ENCODE results near the gene SPATA6. TPM values are rescaled to one million over a fixed set of nuclear protein-coding genes. Genes with fewer than 3 reads are reported as not detected.
A peak's percentile ranks its signal among the peaks of the same experiment; 100 is the strongest.

SPATA6 gene
- total RNA-seq, 4 donors from 2014 or later, result 51.3 to 59.1 (median 57.1) TPM

DNA sequence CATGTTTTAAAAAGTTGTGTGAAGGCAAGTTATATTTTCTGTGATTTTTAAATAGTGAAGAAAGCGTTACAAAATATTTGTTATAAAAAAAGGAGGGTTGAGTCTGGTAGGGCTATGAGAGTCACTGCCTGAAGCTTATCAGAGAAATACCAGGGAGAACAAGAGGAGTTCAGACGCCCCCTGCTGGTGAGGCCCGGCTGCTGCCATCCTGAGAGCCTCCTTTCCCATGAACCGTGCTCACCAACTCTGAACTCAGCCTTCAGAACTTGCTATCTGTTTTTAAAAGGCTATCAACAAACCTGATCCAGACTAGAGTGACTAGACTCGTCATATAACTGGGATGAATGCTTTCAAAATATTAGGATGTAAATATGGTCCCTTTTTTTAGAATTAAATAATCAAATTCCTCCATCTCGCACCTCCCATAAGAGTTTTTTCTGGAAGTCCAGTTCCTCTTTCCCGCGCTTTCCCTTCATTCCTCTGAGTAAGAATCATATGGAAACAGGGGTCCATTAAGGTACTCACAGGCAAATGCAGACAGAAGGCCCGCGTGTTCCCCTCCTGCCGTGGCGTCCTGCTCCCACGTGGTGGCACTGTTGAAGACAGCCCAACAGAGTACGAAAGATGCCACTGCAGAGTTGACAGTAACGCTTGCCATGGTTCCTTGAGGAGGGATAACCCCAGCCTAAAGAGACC, 26.2 kb upstream of the SPATA6 start:
- peaks cover 0 to 48% (median 15%) of the 10 kb centered on the region in 4 donors for H3K4me1 ChIP-seq
- peak; percentile 78 to 93 for DNase-seq (ENCODE audit: low spot score in 2 of 2)
- WGBS, 2 donors, result 24 to 25% methylated on average over 15 of the region's 15 CpGs
- TF ChIP-seq, protein P1, sequence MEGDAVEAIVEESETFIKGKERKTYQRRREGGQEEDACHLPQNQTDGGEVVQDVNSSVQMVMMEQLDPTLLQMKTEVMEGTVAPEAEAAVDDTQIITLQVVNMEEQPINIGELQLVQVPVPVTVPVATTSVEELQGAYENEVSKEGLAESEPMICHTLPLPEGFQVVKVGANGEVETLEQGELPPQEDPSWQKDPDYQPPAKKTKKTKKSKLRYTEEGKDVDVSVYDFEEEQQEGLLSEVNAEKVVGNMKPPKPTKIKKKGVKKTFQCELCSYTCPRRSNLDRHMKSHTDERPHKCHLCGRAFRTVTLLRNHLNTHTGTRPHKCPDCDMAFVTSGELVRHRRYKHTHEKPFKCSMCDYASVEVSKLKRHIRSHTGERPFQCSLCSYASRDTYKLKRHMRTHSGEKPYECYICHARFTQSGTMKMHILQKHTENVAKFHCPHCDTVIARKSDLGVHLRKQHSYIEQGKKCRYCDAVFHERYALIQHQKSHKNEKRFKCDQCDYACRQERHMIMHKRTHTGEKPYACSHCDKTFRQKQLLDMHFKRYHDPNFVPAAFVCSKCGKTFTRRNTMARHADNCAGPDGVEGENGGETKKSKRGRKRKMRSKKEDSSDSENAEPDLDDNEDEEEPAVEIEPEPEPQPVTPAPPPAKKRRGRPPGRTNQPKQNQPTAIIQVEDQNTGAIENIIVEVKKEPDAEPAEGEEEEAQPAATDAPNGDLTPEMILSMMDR (IDR thresholded peaks at IDR 0.05), result peak; percentile 78 to 88 (median 84)
- no peak for TF ChIP-seq EP300 (IDR thresholded peaks at IDR 0.05)
- H3K27ac ChIP-seq, result peak overlapping the region in 1 of 4 donors; percentile 2
- H3K9me3 ChIP-seq, result no peaks in the 10 kb centered on the region
- no peak overlapping the region for H3K4me3 ChIP-seq
- no peaks in the 10 kb centered on the region for H3K36me3 ChIP-seq
- H3K27me3 ChIP-seq, result no peaks in the 10 kb centered on the region

DNA sequence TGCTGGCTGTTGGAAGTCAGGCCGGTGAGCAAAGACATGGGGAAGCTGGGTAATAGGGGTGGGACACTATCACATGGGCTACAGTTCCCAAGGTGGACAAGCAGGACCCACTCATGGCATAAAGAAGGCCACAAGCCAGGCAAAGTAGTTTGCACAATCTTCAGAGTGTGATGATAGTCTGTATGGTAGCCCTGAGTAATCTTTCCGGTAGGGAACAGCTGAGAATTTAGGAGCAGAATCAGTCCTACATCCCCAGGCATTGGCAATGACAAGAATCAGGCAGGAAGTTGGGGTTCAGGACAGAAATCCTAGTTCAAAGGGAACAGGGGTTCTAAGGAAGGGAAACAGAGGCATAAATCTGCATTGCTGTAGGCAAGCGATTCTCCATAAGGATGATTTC, 23.9 kb upstream of the SPATA6 start:
- H3K36me3 ChIP-seq, result no peaks in the 10 kb centered on the region
- H3K27me3 ChIP-seq, result no peaks in the 10 kb centered on the region
- WGBS, 2 donors, result 88 to 93% methylated on average over 3 of the region's 3 CpGs
- H3K27ac ChIP-seq, result peak overlapping the region in 2 of 4 donors; percentile 0 to 89
- no peak for TF ChIP-seq EP300 (IDR thresholded peaks at IDR 0.05)
- H3K4me3 ChIP-seq, result no peak overlapping the region
- peaks cover 0 to 64% (median 20%) of the 10 kb centered on the region in 4 donors for H3K4me1 ChIP-seq
- H3K9me3 ChIP-seq, result no peaks in the 10 kb centered on the region
- DNase-seq (ENCODE audit: low spot score in 2 of 2), result no peak

GRCh38 chr1:48495166-48495565, 23.2 kb upstream of the SPATA6 start:
- 52 to 68% methylated on average over 1 of the region's 1 CpG for WGBS, 2 donors

GRCh38 chr1:48493970-48494769, 22.2 kb upstream of the SPATA6 start:
- WGBS, 2 donors, result 30% methylated on average over 5 of the region's 5 CpGs
- peak overlapping the region; percentile 12 to 89 (median 73) for H3K27ac ChIP-seq
- H3K9me3 ChIP-seq, result no peaks in the 10 kb centered on the region
- H3K27me3 ChIP-seq, result no peaks in the 10 kb centered on the region
- H3K4me1 ChIP-seq, result peaks cover 0 to 64% (median 20%) of the 10 kb centered on the region in 4 donors
- H3K4me3 ChIP-seq, result no peak overlapping the region
- no peaks in the 10 kb centered on the region for H3K36me3 ChIP-seq
- TF ChIP-seq POLR2A (IDR thresholded peaks at IDR 0.05) (no peak), EP300 (IDR thresholded peaks at IDR 0.05) (peak; percentile 57 to 91)
- TF ChIP-seq, protein P1 (IDR thresholded peaks at IDR 0.05), result no peak
- no peak for DNase-seq (ENCODE audit: low spot score in 2 of 2)

More at GRCh38 chr1:48495166-48495565, 23.2 kb upstream of the SPATA6 start:
- no peaks in the 10 kb centered on the region for H3K36me3 ChIP-seq
- no peaks in the 10 kb centered on the region for H3K9me3 ChIP-seq
- TF ChIP-seq POLR2A (IDR thresholded peaks at IDR 0.05) (no peak), EP300 (IDR thresholded peaks at IDR 0.05) (no peak)
- TF ChIP-seq, protein P1 (IDR thresholded peaks at IDR 0.05), result no peak
- H3K4me1 ChIP-seq, result peaks cover 0 to 64% (median 20%) of the 10 kb centered on the region in 4 donors
- no peak overlapping the region for H3K4me3 ChIP-seq
- no peak for DNase-seq (ENCODE audit: low spot score in 2 of 2)
- H3K27ac ChIP-seq, result peak overlapping the region in 2 of 4 donors; percentile 0 to 89
- no peaks in the 10 kb centered on the region for H3K27me3 ChIP-seq

- TF ChIP-seq, protein P1 (IDR thresholded peaks at IDR 0.05), result no peak
- no peak for TF ChIP-seq POLR2A (IDR thresholded peaks at IDR 0.05)
- TF ChIP-seq EP300 (IDR thresholded peaks at IDR 0.05), result no peak
- no peaks in the 10 kb centered on the region for H3K36me3 ChIP-seq
- no peak overlapping the region for H3K4me3 ChIP-seq
- no peak for DNase-seq (ENCODE audit: low spot score in 2 of 2)
- H3K9me3 ChIP-seq, result no peaks in the 10 kb centered on the region
- H3K27me3 ChIP-seq, result no peaks in the 10 kb centered on the region
- 37 to 52% methylated on average over 5 of the region's 5 CpGs for WGBS, 2 donors
- H3K4me1 ChIP-seq, result peaks cover 0 to 55% (median 20%) of the 10 kb centered on the region in 4 donors
- H3K27ac ChIP-seq, result peak overlapping the region in 3 of 4 donors; percentile 6 to 89 (median 82)
Observed at GRCh38 chr1:48493041-48493440, 21.0 kb upstream of the SPATA6 start.
